8988T (cell line): ENCODE data around the gene SLC8A2.

Experiments used
- DNase-seq: peaks from one replicate; pipeline ENCODE4 v3.0.0; 2011

Gene SLC8A2

DNA sequence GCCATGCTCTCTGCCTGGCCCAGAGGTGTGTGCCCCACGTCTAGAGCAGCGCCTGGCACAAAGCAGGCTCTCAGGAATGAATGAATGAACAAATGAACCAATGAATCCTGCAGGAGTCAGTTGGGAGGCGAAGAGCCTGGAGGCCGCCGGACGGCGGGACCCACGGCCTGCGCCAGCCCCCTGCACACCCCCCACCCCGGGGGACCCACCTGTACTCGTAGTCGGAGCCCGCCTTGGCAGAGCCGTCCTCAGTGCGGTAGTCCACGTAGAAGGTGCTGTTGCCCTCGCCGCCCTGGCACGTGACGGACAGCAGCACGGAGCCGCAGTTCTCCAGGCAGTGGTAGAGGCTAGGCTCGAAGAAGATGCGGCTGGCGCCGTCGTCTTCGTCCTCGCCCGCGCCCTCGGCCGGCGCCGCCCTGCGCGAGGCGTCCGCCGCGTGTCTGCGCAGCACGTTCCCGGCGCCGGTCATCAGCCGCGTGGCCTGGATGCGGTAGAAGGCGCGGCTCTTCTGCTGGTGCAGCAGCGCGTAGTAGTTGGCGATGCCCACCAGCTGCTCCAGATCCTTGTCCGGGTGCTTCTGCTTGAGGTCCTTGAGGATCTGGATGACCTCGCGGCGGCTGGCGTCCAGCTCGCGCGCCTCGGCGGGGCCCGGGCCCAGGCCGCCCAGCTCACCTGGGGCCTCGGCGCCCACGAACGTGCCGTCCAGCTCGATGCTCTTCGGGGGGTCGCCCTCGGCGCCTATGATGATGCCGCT is 14.8 kb downstream of the SLC8A2 start:
- no peak for DNase-seq

- DNase-seq, result no peak
Observed at GRCh38 chr19:47450478-47450877, 21.2 kb downstream of the SLC8A2 start.

- DNase-seq, result no peak
Observed at GRCh38 chr19:47448360-47448727, 23.3 kb downstream of the SLC8A2 start.

DNA sequence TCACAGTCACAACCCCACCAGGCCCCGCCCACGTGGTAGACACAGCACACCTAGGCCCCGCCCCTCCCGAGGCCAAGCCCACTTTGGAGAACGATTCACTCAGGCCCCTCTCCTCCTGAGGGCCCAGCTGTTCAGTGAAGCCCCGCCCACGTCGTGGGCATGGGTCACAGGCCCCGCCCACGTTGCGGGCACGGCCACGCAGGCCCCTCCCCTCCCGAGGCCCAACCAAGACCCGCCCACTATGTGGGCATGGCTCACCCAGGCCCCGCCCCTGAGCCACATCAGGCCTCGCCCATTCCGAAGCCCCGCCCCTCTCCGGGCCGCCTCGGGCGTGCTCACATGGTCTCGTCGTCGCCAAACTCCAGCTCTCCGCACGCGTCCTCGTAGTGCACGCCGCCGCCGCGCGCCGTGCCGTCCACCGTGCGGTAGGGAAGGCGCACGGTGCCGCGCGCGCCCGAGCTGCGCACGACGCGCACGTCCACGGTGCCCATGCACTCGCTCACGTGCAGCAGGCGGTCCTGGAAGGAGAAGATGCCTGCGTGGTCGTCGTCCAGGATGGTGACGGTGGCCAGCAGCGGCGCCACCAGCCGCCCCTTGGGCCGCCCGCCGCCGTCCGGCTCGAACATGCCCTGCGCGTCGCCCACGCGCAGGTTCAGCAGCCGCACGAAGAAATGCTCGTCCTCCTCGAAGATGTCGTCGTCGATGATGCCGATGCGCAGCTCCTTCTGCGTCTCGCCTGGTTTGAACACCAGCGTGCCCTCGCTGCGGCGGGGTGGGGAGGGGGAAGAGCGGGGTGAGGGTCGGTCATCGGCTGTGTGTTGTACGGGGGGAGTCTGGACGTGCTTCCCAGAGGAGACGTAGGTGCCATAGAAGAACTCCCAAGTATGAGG is 24.0 kb downstream of the SLC8A2 start:
- no peak for DNase-seq

DNA sequence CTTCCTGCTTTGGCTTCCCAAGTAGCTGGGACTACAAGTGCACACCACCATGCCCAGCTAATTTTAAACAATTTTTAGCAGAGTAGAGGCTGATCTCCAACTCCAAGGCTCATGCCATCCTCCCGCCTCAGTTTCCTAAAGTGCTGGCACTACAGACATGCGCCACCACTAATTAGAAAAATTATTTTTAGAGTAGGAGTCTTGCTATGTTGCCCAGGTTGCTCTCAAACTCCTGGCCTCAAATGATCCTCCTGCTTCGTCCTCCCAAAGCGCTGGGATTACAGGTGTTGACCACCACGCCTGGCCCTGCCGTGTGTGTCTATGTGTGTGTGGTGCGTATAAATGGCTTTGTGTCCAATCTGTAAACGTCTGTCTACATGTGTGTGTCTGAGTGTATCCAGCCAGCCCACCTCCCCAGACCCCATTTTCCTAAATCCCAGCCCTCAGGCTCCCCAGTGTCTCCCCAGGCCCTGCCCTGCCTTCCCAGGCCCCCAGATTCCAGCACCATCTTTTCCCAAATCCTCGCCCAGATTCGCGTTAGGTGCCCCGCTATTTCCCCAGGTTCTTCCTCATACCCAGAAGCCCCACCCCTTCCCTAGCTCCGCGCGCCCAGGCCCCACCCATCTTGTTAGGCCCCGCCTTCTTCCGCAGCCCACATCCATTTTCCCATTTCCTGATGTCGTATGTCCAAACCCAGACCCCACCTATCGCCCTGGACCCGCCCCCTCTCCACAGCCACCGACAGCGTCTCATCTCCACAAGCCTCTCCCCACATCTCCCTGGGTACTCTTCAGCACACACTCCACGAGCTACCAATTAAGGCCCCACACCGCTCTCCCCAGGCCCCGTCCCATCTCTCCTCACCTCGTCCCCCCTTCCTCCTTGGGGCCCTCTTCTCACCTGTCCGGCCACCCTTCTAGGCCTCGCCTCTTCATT is 24.9 kb downstream of the SLC8A2 start:
- no peak for DNase-seq

DNA sequence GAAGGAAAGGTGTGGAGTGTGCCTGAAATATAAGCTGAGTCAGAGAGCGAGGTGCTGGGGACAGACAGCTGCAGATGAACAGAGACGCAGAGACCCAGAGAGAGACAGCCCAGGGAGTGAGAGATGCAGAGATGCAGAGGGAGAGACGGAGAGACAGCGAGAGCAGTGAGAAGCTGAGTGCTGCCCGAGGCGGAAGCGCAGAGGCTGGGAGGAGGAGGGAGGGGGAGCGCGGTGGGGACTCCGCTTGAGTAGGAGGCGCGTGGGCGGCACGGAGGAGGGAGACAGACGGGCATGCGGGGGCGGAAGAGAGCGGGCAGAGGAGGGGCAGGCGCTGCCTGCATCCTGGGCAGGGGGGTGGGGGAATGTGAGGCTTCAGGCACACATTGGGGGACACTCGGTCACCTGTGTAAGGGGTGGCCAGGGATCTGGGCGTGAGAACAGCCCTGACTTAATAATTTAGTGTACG is 25.7 kb downstream of the SLC8A2 start:
- DNase-seq, result no peak

DNA sequence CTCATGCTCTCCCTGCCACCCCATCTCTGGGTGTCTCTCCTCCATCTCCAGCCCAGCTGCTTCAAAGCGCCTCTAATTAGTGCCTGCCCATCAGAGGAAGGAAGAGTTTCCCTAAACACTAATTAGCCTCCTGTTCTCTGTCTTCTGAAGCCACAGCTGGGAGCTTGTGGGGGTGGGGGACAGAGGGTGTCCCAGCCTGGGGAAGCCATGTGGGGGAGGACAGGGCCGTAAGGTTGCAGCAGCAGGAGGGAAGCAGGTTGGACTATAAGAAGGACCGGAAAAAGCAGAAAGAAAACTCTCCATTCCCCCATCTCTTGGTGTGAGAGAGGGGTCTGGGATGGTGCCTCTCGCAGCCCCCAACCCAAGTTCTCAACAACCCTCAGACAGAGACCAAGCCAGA is 26.2 kb downstream of the SLC8A2 start:
- no peak for DNase-seq

DNA sequence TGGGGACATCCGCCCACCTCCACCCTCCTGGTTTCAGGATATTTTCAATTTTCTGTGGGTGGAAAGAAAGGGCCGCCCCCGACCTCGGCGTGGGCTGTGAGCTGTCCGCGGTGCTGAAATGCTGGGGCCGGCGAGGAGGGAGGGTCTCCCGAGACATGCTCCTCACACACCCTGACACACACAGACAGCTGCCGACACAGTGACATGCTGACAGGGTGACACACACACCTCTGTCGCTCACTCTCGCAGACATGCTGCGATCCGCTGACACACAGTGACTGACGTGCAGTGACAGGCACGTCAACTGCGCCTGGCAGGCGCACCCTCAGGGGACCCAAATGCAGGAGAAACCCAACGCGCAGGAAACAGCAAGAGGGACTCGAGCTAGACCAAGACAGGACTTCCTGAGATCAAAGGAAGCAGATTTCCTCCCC is 27.3 kb downstream of the SLC8A2 start:
- no peak for DNase-seq

DNA sequence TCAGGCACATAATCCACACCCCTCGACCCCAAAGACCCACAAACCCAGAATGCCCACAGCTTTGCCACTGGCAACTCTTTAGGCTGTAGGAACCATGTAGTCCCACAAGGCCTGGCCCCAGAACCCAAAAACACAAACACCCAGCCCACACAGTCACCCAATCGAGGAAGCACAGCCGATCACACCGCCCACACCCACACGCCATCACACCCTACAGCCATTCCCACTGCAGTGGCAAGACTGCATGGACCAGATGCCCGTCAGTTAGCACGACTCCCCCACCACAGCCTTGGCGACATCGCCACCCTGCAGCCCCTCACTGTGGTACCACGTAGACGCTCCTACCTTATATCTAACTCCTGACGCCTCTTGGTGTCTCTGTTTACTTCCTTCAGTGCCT is 28.4 kb downstream of the SLC8A2 start:
- no peak for DNase-seq

DNA sequence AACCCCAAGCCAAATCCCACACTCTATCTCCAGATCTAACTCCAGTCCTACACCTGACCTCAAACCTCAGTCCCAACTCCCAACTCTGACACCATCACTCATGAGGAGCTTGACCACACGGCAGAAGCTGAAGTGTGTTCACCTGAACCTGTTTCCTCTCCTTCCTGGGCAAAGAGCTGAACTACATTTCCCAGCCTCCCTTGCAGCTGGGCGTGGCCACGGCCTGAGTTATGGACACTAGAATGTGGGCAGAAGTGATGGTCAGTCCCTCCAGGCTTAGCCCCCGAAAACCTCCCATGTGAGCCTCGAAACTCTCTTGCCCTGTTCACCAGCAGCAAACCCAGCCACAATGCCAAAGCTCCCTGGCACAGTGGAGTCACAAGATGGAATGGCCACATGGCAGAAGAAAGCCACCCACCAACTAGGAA is 32.9 kb downstream of the SLC8A2 start:
- no peak for DNase-seq

GRCh38 chr19:47437500-47437899 is 34.2 kb downstream of the SLC8A2 start:
- no peak for DNase-seq

DNA sequence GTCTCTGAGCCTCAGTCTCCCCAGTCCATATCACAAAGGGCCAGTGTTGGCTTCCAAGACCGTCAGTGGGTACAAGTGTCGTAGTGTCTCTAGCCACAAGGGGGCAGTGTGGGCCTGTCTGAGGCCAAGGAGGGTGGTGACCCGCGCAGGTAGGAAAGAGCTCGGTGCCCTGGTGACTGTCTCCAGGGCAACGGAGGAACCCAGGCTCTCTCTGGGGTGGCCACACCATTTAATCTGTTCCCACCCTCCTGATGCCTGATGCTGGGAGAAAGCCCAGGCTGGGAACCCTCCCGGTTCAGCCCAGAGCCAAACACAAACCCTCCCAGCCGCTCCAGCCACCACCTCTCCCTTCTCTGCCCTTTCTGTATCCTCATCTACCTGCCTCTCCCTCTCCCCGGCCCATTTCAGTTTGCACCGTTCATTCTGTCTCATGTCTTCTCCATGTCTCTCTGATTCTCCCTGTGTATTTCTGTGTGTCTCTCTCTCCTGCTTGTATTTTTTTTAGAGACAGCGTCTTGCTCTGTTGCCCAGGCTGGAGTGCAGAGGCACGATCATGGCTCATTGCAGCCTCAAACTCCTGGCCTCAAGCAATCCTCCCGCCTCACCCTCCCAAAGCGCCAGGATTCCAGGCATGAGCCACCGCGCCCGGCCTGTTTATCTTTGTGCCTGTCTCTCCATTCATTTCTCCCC is 34.8 kb downstream of the SLC8A2 start:
- peak; percentile 74 for DNase-seq

DNA sequence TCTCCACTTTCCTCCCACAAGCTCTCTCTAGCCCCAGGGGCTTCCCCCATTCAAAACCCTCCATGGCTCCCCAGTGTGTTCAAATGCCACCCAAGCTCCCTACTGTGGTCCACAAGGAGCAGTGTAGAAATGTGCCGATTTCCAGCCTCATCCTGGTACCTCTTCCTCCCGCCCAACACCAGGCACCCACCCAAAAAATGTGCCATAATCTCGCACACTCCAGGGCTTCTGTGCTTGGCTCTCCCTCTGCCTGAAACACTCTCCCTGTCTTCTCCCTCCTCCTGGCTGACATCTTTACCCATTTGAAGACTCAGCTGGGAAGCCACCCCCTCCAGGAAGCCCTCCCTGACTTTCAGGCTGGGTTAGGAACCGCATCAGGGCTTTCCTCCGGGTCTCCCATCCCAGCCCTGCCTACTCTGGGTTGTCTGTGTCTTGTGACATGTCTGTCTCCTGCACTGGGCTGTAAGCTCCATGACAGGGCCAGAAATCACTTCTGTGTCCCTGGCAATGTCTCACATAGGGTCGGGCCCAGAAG is 35.7 kb downstream of the SLC8A2 start:
- DNase-seq, result no peak

DNA sequence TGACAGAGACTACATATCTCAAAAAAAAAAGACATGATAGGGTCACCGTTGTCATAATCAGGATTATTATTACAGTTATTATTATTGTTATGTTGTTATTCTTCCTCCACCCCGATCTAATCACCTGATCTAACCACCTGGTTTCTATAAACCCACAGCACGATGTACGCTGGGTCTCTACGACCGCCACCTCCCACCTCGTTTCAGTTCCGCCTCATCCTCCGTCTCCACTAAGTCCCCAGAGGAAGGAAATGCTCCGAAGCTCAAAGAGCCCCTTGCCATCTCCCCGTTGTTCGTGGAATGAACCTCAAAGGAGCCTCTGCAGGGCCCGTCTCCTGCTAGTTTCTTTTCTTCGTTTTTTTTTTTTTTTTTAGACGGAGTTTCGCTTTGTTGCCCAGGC is 36.5 kb downstream of the SLC8A2 start:
- no peak for DNase-seq

- DNase-seq, result no peak
Observed at GRCh38 chr19:47434088-47434487, 37.6 kb downstream of the SLC8A2 start.

GRCh38 chr19:47433121-47433520 is 38.6 kb downstream of the SLC8A2 start:
- no peak for DNase-seq

- DNase-seq, result no peak
Observed at GRCh38 chr19:47432499-47432898, 39.2 kb downstream of the SLC8A2 start.

GRCh38 chr19:47432091-47432490 is 39.6 kb downstream of the SLC8A2 start:
- no peak for DNase-seq

DNA sequence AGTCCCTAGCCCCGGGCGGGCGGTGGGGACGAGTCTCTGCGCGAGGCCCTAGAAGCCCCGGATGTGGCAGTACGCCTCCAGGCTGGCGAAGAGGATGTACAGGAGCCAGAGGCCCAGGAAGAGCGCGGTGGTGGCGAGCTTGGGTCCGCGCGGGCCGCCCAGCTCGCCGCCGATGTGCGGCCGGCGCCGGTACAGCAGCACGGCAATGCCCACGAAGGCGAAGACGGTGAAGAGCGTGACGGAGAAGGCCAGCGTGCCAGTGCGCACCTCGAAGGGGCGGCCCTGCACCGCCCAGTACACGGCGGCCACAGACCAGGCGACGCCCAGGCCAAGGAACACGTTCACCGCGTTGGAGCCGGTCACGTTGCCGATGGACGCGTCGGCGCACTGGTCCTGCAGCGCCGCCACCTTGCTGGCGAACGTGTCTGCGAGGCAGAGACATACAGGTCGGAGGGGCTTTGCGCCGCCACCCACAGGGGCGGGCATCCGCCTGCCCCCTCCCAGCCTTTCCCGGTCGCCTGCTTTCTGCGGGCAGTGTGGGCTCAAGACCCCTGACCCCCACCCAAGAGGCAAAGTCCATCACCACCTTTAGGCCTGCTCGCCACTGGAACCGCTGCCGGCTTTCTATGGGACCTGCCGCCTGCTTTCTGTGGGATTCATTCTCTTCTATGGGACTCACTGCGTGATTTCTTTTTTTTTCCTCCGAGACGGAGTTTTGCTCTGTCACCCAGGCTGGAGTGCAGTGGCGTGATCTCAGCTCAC is 41.5 kb downstream of the SLC8A2 start:
- DNase-seq, result no peak

DNA sequence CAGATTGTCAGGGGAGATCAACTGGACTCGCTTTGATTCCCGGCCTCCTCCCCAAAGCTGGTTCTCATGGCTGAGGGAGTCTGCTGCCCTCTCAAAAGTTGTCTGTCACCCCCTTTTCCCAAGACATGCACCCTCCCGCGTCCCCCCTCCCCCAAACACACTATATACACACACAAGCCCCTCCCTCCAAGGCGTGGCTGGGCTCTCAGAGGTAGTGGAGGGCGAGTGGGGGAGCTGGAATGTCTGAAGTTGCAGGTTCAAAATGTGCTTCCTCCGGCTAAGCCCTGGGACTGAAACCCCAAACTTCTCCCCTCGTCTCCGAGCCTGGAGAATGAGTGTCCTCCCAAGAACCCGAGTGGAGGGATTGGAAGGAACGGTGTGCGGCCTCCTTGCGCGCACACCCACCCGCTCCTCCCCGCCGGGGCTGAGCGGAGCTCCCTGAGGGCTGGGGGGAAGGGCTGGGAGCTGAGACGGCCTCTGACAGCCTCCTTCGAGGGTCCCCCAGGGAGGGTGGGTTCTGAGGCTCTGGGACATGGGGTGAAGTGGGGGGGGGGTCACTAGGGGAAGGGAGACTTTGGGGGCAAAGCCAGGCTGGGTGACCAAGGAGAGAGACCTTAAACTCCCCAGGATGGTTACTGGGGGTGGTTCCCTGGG is 42.4 kb downstream of the SLC8A2 start:
- no peak for DNase-seq
